HepG2 (cell line): ENCODE measurements around the gene EMID1. TPM values are rescaled to one million over a fixed set of nuclear protein-coding genes. Genes with fewer than 3 reads are reported as not detected.

Experiments
- ATAC-seq: fragments of 200-7000 bp; cut with Tn5 transposase; 3 replicates; pipeline ENCODE4 v1.9.1; 2020; ENCODE audit warnings: mild to moderate bottlenecking, moderate library complexity
- BruUV-seq: library from RNA; stranded (reverse); fragments of 400-500 nt; replicated peaks from 2 replicates; lab custom pipeline; 2021; lab: Mats Ljungman, UMichigan
- CTCF ChIA-PET: fragments of 300-600 bp; formaldehyde crosslinking; extraction: SDS; loops from one replicate; lab custom pipeline; 2021; ENCODE audit warnings: low total read pairs, inconsistent platforms, low intra/inter-chr PET ratio; lab: Yijun Ruan, JAX
- POLR2A ChIA-PET: fragments of 350-600 bp; sonication (Branson Sonifier 250); formaldehyde crosslinking; loops from one replicate; lab custom pipeline; 2020; ENCODE audit warnings: antibody characterized with exemption, inconsistent platforms; lab: Yijun Ruan, JAX
- DNase-seq: peaks from one replicate; pipeline ENCODE4 v3.0.0-alpha.2; 2015; ENCODE audit warnings: low spot score
- FAIRE-seq: peaks from 3 replicates; lab custom pipeline; 2011; peaks lifted over from hg19 to GRCh38; lab: Jason Lieb, UNC
- H2AFZ ChIP-seq: one replicate; pipeline ENCODE4 v1.6.1; 2011; ENCODE audit warnings: low read length, inconsistent platforms
- H3K27ac ChIP-seq: fragments of 300-600 bp; 3 replicates; pipeline ENCODE4 v1.8.0; 2011; ENCODE audit warnings: mixed run types, mild to moderate bottlenecking, mixed read lengths, low read length, inconsistent platforms; ENCODE audit not compliant: insufficient read depth; ENCODE audit errors: extremely low read length
- H3K27me3 ChIP-seq, 2 experiments: fragments of 200-600 bp in 1 of 2; 2 replicates in 1 of 2; 3 replicates in 1 of 2; pipeline versions ENCODE4 v1.6.0 to v1.8.0; 2011; ENCODE audit warnings: low read length in 2 of 2, mild to moderate bottlenecking in 2 of 2, moderate library complexity in 2 of 2, inconsistent platforms in 1 of 2; ENCODE audit not compliant: insufficient read depth in 2 of 2, control insufficient read depth in 1 of 2
- H3K36me3 ChIP-seq, 2 experiments: fragments of 200-600 bp in 1 of 2; replicated peaks in 1 of 2; 2 replicates in 1 of 2; 3 replicates in 1 of 2; pipeline versions ENCODE4 v1.5.1 to v1.8.0; 2011; ENCODE audit warnings: low read length in 2 of 2, inconsistent platforms in 1 of 2; ENCODE audit not compliant: insufficient read depth in 2 of 2, control insufficient read depth in 1 of 2
- H3K4me1 ChIP-seq: 2 replicates; pipeline ENCODE4 v1.5.1; 2012; ENCODE audit warnings: low read length, inconsistent platforms; ENCODE audit not compliant: insufficient read depth
- H3K4me2 ChIP-seq: 2 replicates; pipeline ENCODE4 v1.6.0; 2011; ENCODE audit warnings: low read depth, low read length, inconsistent platforms
- H3K4me3 ChIP-seq, 3 experiments: fragments of 200-600 bp in 1 of 3; sonication (generic), shearing (Covaris generic) in 1 of 3; replicated peaks in 1 of 3; 2 replicates each; pipeline ENCODE4 v1.5.1; 2011 to 2016; ENCODE audit warnings: low read length in 3 of 3, inconsistent platforms in 2 of 3, low read depth in 2 of 3, mild to moderate bottlenecking in 2 of 3, control low read depth in 1 of 3, mixed read lengths in 1 of 3; ENCODE audit not compliant: insufficient read depth in 1 of 3
- H3K79me2 ChIP-seq: one replicate; pipeline ENCODE4 v1.6.1; 2011; ENCODE audit warnings: low read length, inconsistent platforms; ENCODE audit not compliant: insufficient read depth
- H3K9ac ChIP-seq: 2 replicates; pipeline ENCODE4 v1.6.0; 2011; ENCODE audit warnings: mild to moderate bottlenecking, low read depth, low read length, inconsistent platforms; ENCODE audit not compliant: insufficient read depth
- H3K9me3 ChIP-seq: 2 replicates; pipeline ENCODE4 v1.5.1; 2012; ENCODE audit warnings: mild to moderate bottlenecking, low read length
- H4K20me1 ChIP-seq: 2 replicates; pipeline ENCODE4 v1.6.0; 2011; ENCODE audit warnings: inconsistent platforms, mild to moderate bottlenecking, low read length, moderate library complexity; ENCODE audit not compliant: insufficient read depth
- EED ChIP-seq: sonication (generic); formaldehyde crosslinking; IDR thresholded peaks from 2 replicates; pipeline ENCODE4 v1.5.0; 2020; ENCODE audit warnings: mild to moderate bottlenecking, missing genetic modification reagents
- KLF12 ChIP-seq: sonication (generic); formaldehyde crosslinking; IDR thresholded peaks from 2 replicates; pipeline ENCODE4 v1.4.0; 2020; ENCODE audit warnings: missing genetic modification reagents, borderline replicate concordance
- RFXANK ChIP-seq: IDR thresholded peaks from 2 replicates; pipeline ENCODE4 v1.6.1; 2016
- SP1 ChIP-seq, 2 experiments: fragments of 450-650 bp in 1 of 2; sonication (generic) in 1 of 2; formaldehyde crosslinking in 1 of 2; IDR thresholded peaks; 2 replicates each; pipeline versions ENCODE4 v1.4.0 to v1.6.1; 2016 to 2020; ENCODE audit warnings: missing genetic modification reagents in 1 of 2
- ZMYM4 ChIP-seq: sonication (generic); formaldehyde crosslinking; IDR thresholded peaks from 2 replicates; pipeline ENCODE4 v1.8.1; 2023; ENCODE audit warnings: mild to moderate bottlenecking, missing genetic modification reagents
- ZNF33B ChIP-seq: sonication (generic); formaldehyde crosslinking; IDR thresholded peaks from 2 replicates; pipeline ENCODE4 v1.5.1; 2020; ENCODE audit warnings: mild to moderate bottlenecking, missing genetic modification reagents
- ZNF383 ChIP-seq: sonication (generic); formaldehyde crosslinking; IDR thresholded peaks from 2 replicates; pipeline ENCODE4 v1.4.0; 2020; ENCODE audit warnings: missing genetic modification reagents, mild to moderate bottlenecking, borderline replicate concordance
- ZNF737 ChIP-seq: sonication (generic); formaldehyde crosslinking; IDR thresholded peaks from 2 replicates; pipeline ENCODE4 v1.5.0; 2020; ENCODE audit warnings: missing genetic modification reagents, mild to moderate bottlenecking, borderline replicate concordance
- WGBS: methylation state at CpG from one replicate; pipeline ENCODE4 v1.1.6; 2017; ENCODE audit warnings: low lambda C conversion rate; 5-methylcytosine and 5-hydroxymethylcytosine counted together
- in situ Hi-C: cut with HindIII; loops from 2 replicates; pipeline ENCODE4 v1.10.0; 2017; ENCODE audit warnings: low pct_unique_long_range_greater_than_20kb; ENCODE audit not compliant: extremely low pct_ligation_motif_present
- intact Hi-C: fragments of 100-400 bp; cut with micrococcal nuclease; formaldehyde crosslinking; loops from one replicate; pipeline ENCODE4 v1.10.0; 2022; ENCODE audit not compliant: unreplicated experiment
- polyA plus RNA-seq, 8 experiments: library from polyadenylated mRNA; depleted of rRNA in 3 of 8; stranded (reverse) in 7 of 8; unstranded in 1 of 8; fragments of >200 nt; fragmentation: Illumina TruSeq in 4 of 8; extraction: Trizol in 4 of 8; gene quantifications; 2 replicates each; pipeline versions ENCODE4 v1.2.1 to v1.2.3, GENCODE V29; 2011 to 2016; ENCODE audit warnings: low read depth in 4 of 8, missing spikeins in 1 of 8, mixed read lengths in 1 of 8; ENCODE audit not compliant: insufficient read depth in 1 of 8
- total RNA-seq, 5 experiments: library from RNA; depleted of rRNA; stranded (reverse); fragments of >200 nt; fragmentation: Illumina TruSeq; extraction: Trizol; gene quantifications; 2 replicates each; pipeline ENCODE4 v1.2.3, GENCODE V29; 2016; ENCODE audit warnings: low read depth in 1 of 5

EMID1 gene
- total and polyA plus RNA-seq, 2 of the 13 experiments (the other 11 are each of a cell fraction or from before 2014, with no cell fraction given): 0.45 to 0.82 TPM

DNA sequence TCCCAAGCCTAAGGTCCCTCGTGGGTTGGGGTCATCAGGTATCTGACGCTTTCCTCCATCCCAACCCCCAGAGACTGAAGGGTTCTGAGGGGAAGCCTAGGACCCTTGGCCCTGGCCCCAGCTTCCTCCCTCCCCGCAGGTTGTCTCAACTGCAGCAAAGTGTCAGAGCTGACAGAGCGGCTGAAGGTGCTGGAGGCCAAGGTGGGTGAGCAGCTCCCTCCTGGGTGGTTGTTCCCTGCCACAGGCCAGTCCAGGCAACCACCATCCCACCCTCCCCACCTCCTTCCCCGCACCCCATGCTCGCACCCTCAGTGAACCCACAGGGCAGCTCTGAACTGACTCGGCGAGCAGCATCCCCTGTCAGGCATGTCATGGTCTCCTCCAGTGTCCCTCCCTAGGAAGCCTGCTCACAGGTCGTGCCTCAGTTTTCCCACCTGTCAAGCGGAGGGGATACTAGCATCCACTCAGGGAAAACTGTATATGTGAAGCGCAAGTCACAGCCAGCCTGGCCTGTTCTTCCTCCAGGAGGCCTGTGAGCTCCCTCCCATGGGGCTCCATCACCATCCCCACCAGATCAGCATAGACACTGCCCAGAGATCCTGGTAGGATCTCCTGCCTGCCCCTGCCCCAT lies 20.8 kb downstream of the EMID1 start:
- H4K20me1 ChIP-seq: no peaks in the 10 kb centered on the region
- H3K4me3 ChIP-seq: no peak overlapping the region
- ATAC-seq (no peak), DNase-seq (no peak)
- H3K27me3 ChIP-seq: peaks cover 10 to 35% of the 10 kb centered on the region in 2 experiments
- H3K36me3 ChIP-seq: no peaks in the 10 kb centered on the region
- no peak overlapping the region for H2AFZ ChIP-seq
- no peaks in the 10 kb centered on the region for H3K79me2 ChIP-seq
- H3K9me3 ChIP-seq: no peaks in the 10 kb centered on the region
- CTCF ChIA-PET: no interaction called here
- intact Hi-C loops: no loop called here
- no peak overlapping the region for H3K27ac ChIP-seq
- peaks cover 18% of the 10 kb centered on the region for H3K4me1 ChIP-seq
- TF ChIP-seq KLF12 (CRISPR knock-in tag) (no peak), ZNF383 (CRISPR knock-in tag) (no peak), ZNF737 (CRISPR knock-in tag) (no peak), RFXANK (CRISPR knock-in tag) (no peak), ZMYM4 (CRISPR knock-in tag) (no peak), EED (CRISPR knock-in tag) (0 out of 2 replicates have a peak, but pooled peaks have one; percentile 23), ZNF33B (CRISPR knock-in tag) (no peak), SP1 (IDR thresholded peaks at IDR 0.05) (no peak), SP1 (CRISPR knock-in tag; IDR thresholded peaks at IDR 0.05) (no peak)
- TF ChIP-seq, all 625 proteins: peak for 1
- BruUV-seq: no TSS peak
- 67% methylated on average over 2 of the region's 11 CpGs for WGBS
- POLR2A ChIA-PET: no interaction called here
- Histone ChIP-seq H3K9ac (no peak overlapping the region), H3K4me2 (no peak overlapping the region)
- no peak for FAIRE-seq
- in situ Hi-C loops: no loop called here
